SK-N-MC (cell line): ENCODE data around the gene UNC93B1.

ENCODE experiments used
- EZH2 ChIP-seq: fragments of 200-600 bp; sonication (generic); IDR thresholded peaks from one replicate; pipeline ENCODE4 v1.6.1; 2017; ENCODE audit warnings: antibody characterized with exemption
- FOXP2 ChIP-seq: optimal IDR thresholded peaks from 2 replicates; pipeline ENCODE3; 2011; ENCODE audit warnings: mild to moderate bottlenecking, moderate library complexity; ENCODE audit not compliant: insufficient read depth; ENCODE audit errors: extremely low read length, control extremely low read depth
- POLR2AphosphoS5 ChIP-seq: IDR thresholded peaks from 2 replicates; pipeline ENCODE4 v1.6.1; 2012; ENCODE audit warnings: mild to moderate bottlenecking, low read depth, low read length, borderline replicate concordance

DNA sequence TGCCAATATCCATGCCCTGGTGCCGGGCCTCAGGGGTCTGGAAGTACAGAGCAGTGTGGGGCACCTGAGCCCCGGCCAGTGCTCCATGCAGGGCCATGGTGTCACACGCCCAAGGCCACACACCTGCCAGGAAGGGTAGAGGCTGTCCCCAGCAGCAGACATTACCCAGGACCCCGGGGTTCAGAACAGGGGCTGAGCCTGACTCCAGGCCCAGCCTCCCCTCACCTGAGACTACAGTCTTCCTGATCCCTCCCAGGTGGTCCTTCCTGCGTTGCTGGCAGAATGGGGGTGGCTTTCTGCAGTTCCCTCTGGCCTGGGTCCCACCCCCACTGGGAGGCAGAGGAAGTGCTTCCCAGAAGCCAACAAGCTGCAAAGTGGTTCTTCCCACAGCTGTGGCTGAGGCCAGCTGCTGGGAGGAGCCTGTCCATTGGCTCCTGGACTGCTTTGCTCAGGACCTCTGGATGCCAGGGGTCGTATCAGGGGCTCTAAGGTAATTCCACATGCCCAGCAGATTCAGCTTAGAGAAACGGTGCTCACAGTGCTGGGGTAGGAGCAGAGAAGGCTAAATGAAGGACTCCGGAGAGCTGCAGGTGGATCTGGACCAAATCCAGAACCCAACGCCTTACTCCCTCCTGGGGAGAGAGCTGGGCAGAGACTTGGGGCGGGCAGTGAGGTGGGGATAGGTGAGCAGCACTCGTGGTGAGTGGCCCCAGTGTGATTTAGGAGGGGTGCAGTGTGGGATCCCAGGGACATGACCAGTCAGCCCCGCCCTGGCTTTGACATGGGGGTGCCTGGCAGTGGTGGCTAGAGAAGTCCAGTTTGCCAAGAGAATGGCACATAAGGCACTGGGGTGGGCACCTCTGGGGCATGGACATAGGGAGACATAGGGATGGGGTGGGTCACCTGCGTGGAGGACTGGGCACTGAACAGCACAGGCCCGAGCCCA, 47.6 kb upstream of the UNC93B1 start:
- TF ChIP-seq EZH2, result no peak
- TF ChIP-seq POLR2AphosphoS5, result no peak
- TF ChIP-seq FOXP2, result no peak
